Stimulated activated CD4-positive, alpha-beta T cell treated with anti-CD3 and anti-CD28 coated beads, TNF-alpha, amount 100 ng/mL, for 1 hour (primary cell): Measurements from ENCODE around the gene APCDD1L.
"Not testable (repeated sequence)": the region's sequence is repeated elsewhere in the genome, so short reads cannot be mapped to it uniquely, and the experiment has no call there.

ENCODE experiments used
- DNase-seq, 3 donors: peaks; one replicate each; pipeline ENCODE4 v3.0.0-alpha.2; 2020; ENCODE audit warnings: low read depth in 3 of 3, low spot score in 1 of 3

The APCDD1L gene

GRCh38 chr20:58418949-58419748 is 96.0 kb downstream of the APCDD1L start:
- no peak for DNase-seq

- no peak for DNase-seq
Observed at GRCh38 chr20:58417438-58417837, 97.8 kb downstream of the APCDD1L start.

- DNase-seq, result no peak
Observed at GRCh38 chr20:58416835-58417234, 98.4 kb downstream of the APCDD1L start.

- no peak for DNase-seq
Observed at GRCh38 chr20:58416057-58416456, 99.1 kb downstream of the APCDD1L start.

GRCh38 chr20:58414786-58415185 is 100.4 kb downstream of the APCDD1L start:
- not testable (repeated sequence) for DNase-seq

GRCh38 chr20:58414216-58414615 is 101.0 kb downstream of the APCDD1L start:
- DNase-seq, result not testable (repeated sequence)
